ENCODE data around the gene PDCD7. TPM values are rescaled to one million over a fixed set of nuclear protein-coding genes. Genes with fewer than 3 reads are reported as not detected.

The PDCD7 gene
- total RNA-seq, 1 experiment from 2014 or later: 23.5 TPM

- Mint-ChIP-seq H3K4me1 (no peaks in the 10 kb centered on the region), H3K4me3 (no peak overlapping the region), H3K36me3 (peaks cover 50% of the 10 kb centered on the region), H3K9me3 (no peaks in the 10 kb centered on the region), H3K27me3 (ENCODE audit: low read depth) (no peaks in the 10 kb centered on the region), H3K27ac (no peak overlapping the region)
- TF ChIP-seq HMGA2 (CRISPR knock-in tag; IDR thresholded peaks at IDR 0.05) (no peak), E2F5 (CRISPR knock-in tag; IDR thresholded peaks at IDR 0.05) (no peak), AR (CRISPR knock-in tag; IDR thresholded peaks at IDR 0.05) (no peak), OVOL2 (CRISPR knock-in tag; IDR thresholded peaks at IDR 0.05; ENCODE audit: borderline replicate concordance) (no peak), ZMAT4 (CRISPR knock-in tag; IDR thresholded peaks at IDR 0.05) (no peak), MXD4 (CRISPR knock-in tag; IDR thresholded peaks at IDR 0.05; ENCODE audit: borderline replicate concordance) (no peak), FOXP4 (CRISPR knock-in tag; IDR thresholded peaks at IDR 0.05) (no peak), ZNF512 (CRISPR knock-in tag; IDR thresholded peaks at IDR 0.05; ENCODE audit: borderline replicate concordance) (no peak), ZNF396 (CRISPR knock-in tag; IDR thresholded peaks at IDR 0.05; ENCODE audit: borderline replicate concordance) (no peak), NFE2L1 (CRISPR knock-in tag; IDR thresholded peaks at IDR 0.05) (no peak), MYBL2 (CRISPR knock-in tag; IDR thresholded peaks at IDR 0.05) (no peak), NFYB (CRISPR knock-in tag; conservative IDR thresholded peaks at IDR 0.05; ENCODE audit: low read depth) (no peak), NR3C1 (CRISPR knock-in tag; conservative IDR thresholded peaks at IDR 0.05; ENCODE audit: low read depth) (no peak)
- DNase-seq (ENCODE audit: low spot score) (no peak), ATAC-seq (no peak)
- ChIA-PET CTCF (no interaction called here), POLR2A (no interaction called here)
These were observed 40.9 kb upstream of the PDCD7 start for GRCh38 chr15:65174509-65174908.

GRCh38 chr15:65172531-65172930 lies 38.9 kb upstream of the PDCD7 start:
- ChIA-PET POLR2A (no interaction called here), CTCF (interaction anchor here (0.6 kb wide), 1 partner anchor 421 kb away, joined by 4 read pairs; no protein-coding TSS in a partner anchor)
- H3K4me3 Mint-ChIP-seq: no peak overlapping the region
- H3K36me3 Mint-ChIP-seq: peaks cover 40% of the 10 kb centered on the region
- H3K27me3 Mint-ChIP-seq (ENCODE audit: low read depth): no peaks in the 10 kb centered on the region
- no peaks in the 10 kb centered on the region for H3K4me1 Mint-ChIP-seq
- no peak for ATAC-seq
- no peaks in the 10 kb centered on the region for H3K9me3 Mint-ChIP-seq
- TF ChIP-seq NFE2L1 (CRISPR knock-in tag; IDR thresholded peaks at IDR 0.05): no peak
- no peak for DNase-seq (ENCODE audit: low spot score)
- no peak overlapping the region; the same call in 1 of the 2 replicates for H3K27ac Mint-ChIP-seq

- Mint-ChIP-seq H3K4me1 (no peaks in the 10 kb centered on the region), H3K9me3 (no peaks in the 10 kb centered on the region), H3K27ac (no peak overlapping the region), H3K27me3 (ENCODE audit: low read depth) (no peaks in the 10 kb centered on the region), H3K4me3 (no peak overlapping the region), H3K36me3 (peaks cover 39% of the 10 kb centered on the region)
- ATAC-seq: no peak
- CTCF ChIA-PET: no interaction called here
- DNase-seq (ENCODE audit: low spot score): no peak
- POLR2A ChIA-PET: no interaction called here
- TF ChIP-seq AR (CRISPR knock-in tag; IDR thresholded peaks at IDR 0.05) (no peak), ZNF281 (CRISPR knock-in tag; IDR thresholded peaks at IDR 0.05) (no peak), TEAD1 (CRISPR knock-in tag; IDR thresholded peaks at IDR 0.05) (no peak), HMGA2 (CRISPR knock-in tag; IDR thresholded peaks at IDR 0.05) (no peak), FOXJ3 (CRISPR knock-in tag; IDR thresholded peaks at IDR 0.05; ENCODE audit: borderline replicate concordance) (no peak), FOXP1 (CRISPR knock-in tag; IDR thresholded peaks at IDR 0.05; ENCODE audit: borderline replicate concordance) (no peak), JAZF1 (CRISPR knock-in tag; IDR thresholded peaks at IDR 0.05) (no peak), NFE2L1 (CRISPR knock-in tag; IDR thresholded peaks at IDR 0.05) (no peak), CBFB (CRISPR knock-in tag; IDR thresholded peaks at IDR 0.05; ENCODE audit: low read depth) (no peak)
These were observed 37.8 kb upstream of the PDCD7 start for GRCh38 chr15:65171428-65171827.
